Raji (cell line): ENCODE measurements around the gene PRKAR2B.

Source experiments
- POLR2A ChIP-seq: IDR thresholded peaks from 2 replicates; pipeline ENCODE4 v1.6.1; 2011; ENCODE audit warnings: low read depth, low read length, control low read depth; ENCODE audit not compliant: insufficient read depth

Gene PRKAR2B

GRCh38 chr7:107147464-107148393 is 103.2 kb downstream of the PRKAR2B start:
- TF ChIP-seq POLR2A: no peak

- no peak for TF ChIP-seq POLR2A
These were observed 104.2 kb downstream of the PRKAR2B start for GRCh38 chr7:107148721-107149120.

- TF ChIP-seq POLR2A: no peak
These were observed 105.4 kb downstream of the PRKAR2B start for GRCh38 chr7:107149863-107150262.

DNA sequence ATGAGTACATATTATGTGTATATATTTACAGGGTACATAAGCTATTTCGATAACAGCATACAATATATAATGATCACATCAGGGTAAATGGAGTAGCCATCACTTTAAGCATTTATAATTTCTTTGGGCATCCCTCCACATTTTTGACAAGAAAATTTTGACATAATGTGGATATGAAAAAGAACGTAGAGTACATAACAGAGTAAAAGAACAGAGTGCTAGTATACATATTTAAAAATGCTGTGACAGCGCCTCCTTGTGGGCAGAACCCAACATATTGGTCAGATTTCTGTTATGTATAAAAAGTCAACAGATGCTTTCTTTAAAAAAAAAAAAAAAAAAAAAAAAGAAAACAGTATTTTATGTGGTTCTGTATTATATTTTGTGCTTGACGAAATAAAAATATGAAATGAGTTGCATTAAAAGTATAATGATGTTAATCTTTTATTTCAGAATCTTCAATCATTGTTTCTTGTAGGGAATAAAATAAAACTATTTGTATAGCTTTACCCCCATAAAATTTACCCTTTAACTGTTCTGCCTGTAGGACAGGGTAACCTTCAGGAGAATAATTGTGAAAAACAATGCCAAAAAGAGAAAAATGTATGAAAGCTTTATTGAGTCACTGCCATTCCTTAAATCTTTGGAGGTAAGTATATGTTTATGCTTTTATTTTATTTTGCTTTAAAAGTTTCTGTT is 106.0 kb downstream of the PRKAR2B start:
- no peak for TF ChIP-seq POLR2A

DNA sequence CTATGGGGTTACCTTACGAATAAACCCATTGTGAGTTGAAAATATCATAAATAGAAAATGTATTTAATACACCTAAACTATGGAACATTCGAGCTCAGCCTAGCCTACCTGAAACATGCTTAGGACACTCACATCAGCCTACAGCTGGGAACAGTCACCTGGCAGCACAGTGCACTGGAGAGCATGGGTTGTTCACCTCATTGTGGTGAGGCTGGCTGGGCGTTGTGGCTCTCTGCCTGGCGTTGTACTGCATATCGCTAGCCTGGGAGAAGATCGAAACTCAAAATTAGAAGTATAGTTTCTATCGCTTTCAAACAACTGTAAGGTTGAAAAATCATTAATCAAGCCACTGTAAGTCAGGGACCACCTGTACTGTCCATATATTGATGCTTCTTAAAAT is 107.0 kb downstream of the PRKAR2B start:
- no peak for TF ChIP-seq POLR2A

DNA sequence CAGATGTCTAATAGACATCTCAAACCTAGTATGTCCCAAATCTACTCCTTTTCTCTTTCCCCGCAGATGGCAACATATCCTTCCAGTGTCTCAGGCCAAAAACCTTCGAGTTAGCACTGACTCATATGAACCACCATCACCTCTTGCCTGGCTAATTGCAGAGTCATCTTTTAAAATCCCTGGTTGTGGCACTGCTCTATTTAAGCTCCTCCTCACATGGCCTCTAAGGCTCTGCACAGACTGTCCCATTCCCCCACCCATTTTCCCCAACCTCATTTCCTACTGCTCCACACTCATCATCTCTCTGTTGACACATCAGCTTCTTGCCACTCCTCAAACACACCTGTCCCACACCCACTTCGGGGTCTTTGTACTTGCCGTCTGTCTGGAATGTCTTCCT is 107.5 kb downstream of the PRKAR2B start:
- TF ChIP-seq POLR2A: no peak

DNA sequence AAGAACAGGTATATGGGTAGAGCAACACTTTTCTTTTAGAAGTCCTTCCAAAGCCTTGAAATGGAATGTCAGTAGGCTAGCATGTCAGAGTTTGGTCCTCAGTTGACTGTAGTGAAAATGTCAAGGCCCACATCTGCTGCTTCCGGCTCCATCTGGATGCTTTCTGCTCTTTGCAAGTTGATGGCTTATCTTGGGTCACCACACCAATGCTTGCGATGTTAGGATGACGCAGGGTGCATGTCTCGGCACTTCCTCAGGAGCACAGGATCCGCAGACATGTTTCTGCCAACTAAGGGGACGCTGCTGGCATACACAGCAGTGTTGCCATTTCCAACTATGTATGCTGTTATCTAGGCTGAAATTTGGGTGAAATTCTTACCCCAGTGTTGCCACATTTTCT is 110.3 kb downstream of the PRKAR2B start:
- no peak for TF ChIP-seq POLR2A

DNA sequence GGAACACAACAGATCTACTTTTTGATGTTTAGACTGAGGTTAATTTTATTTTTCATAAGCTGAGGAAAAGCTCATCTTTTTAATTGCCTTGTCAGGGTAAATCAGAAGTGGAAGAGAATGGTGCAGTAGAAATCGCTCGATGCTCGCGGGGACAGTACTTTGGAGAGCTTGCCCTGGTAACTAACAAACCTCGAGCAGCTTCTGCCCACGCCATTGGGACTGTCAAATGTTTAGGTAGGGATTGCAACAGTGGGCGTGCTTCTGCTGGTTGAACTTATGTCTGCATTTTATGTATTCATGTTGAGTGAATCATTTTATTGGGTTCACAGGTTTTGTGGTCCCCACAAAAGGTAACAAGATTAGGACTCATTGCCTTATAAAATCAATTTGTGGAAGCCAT is 112.6 kb downstream of the PRKAR2B start:
- no peak for TF ChIP-seq POLR2A

DNA sequence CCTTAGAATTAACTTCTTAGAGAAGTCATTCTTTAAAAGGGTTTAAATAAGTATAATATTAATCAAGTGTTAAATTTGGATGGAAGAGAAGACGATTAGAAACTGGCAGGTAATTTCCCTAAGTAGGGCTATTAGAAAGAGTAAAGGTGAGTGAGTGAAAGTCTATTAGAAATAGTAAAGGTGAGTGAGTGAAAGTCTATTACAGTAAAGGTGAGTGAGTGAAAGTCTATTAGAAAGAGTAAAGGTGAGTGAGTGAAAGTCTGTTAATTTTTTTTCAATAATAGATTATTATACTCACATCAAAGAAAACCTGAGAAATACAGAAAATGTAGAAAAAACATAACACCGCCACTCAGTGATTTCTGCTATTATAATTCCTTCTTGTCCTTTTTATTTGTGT is 113.5 kb downstream of the PRKAR2B start:
- TF ChIP-seq POLR2A: no peak

GRCh38 chr7:107160389-107160788 is 115.9 kb downstream of the PRKAR2B start:
- TF ChIP-seq POLR2A: no peak

GRCh38 chr7:107161415-107161814 is 116.9 kb downstream of the PRKAR2B start:
- no peak for TF ChIP-seq POLR2A

- no peak for TF ChIP-seq POLR2A
These were observed 118.0 kb downstream of the PRKAR2B start for GRCh38 chr7:107162475-107162874.

GRCh38 chr7:107164092-107164491 is 119.6 kb downstream of the PRKAR2B start:
- TF ChIP-seq POLR2A: no peak

- no peak for TF ChIP-seq POLR2A
These were observed 120.8 kb downstream of the PRKAR2B start for GRCh38 chr7:107165341-107165740.

DNA sequence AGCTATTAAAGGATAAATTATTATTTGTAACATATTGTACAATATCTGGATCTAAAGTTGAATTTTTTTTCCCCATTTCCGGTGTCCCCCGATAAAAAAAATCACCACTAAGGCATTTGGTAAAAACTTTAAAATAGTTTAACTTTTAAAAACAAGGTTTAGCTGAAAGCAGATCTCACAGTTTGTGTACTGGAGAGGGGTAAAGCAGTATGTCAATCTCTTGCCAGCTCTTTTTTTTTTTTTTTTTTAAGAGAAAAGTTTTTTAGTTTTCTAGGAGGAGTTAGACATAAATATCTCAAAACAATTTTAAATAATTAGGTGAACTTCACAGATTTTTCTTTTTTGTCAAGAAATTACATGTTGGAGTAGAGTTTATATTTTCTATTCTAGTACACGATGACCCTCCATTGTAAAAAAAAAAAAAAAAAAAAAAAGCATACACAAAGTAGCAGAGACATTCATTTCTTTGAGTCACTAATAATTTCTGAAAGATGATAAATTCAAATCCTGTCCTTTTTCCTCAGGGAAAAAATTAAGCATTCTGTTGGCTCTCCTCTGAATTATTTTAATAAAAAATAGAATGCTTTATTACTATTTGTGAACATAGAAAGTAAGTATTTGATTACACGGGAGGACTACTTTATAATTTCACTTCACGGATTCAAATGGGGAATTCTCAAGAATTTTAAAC is 122.4 kb downstream of the PRKAR2B start:
- TF ChIP-seq POLR2A: no peak
